Measurements from ENCODE around the gene C19orf67. TPM values are rescaled to one million over a fixed set of nuclear protein-coding genes. Genes with fewer than 3 reads are reported as not detected.
A peak's percentile ranks its signal among the peaks of the same experiment; 100 is the strongest.

Gene C19orf67
- total and polyA plus RNA-seq, 10 donors, result 4.9 TPM; not detected in 9

- Histone ChIP-seq H3K9me3 (no peaks in the 10 kb centered on the region), H3K4me1 (peaks cover 31 to 71% (median 50%) of the 10 kb centered on the region in 6 donors), H3K27ac (peak overlapping the region; percentile 49 to 92 (median 89)), H3K36me3 (no peaks in the 10 kb centered on the region), H3K4me3 (peak overlapping the region; percentile 54 to 75 (median 60)), H3K27me3 (replicated peaks in 1 of 7) (peaks cover 0 to 29% (median 0%) of the 10 kb centered on the region in 7 donors)
- 1 to 3% (median 2%) methylated on average over 35 to 44 of the region's 44 CpGs for WGBS, 5 donors
- peak; percentile 84 for DNase-seq
- TF ChIP-seq POLR2A (IDR thresholded peaks at IDR 0.05), result no peak
- no peak for TF ChIP-seq POLR2AphosphoS5 (IDR thresholded peaks at IDR 0.05)
- TF ChIP-seq CTCF (IDR thresholded peaks at IDR 0.05 in 8 of 11, conservative IDR thresholded peaks at IDR 0.05 in 3 of 11), result no peak
- intact Hi-C loops (cut with DNase I; ENCODE audit: low total_unique reads), result loop anchor here (5.0 kb wide), 1 partner anchor 192 kb away; no protein-coding TSS in a partner anchor
Measured at GRCh38 chr19:14073925-14074838, 11.4 kb downstream of the C19orf67 start.

GRCh38 chr19:14073261-14073924 is 12.2 kb downstream of the C19orf67 start:
- Histone ChIP-seq H3K4me1 (peaks cover 31 to 63% (median 46%) of the 10 kb centered on the region in 6 donors), H3K36me3 (no peaks in the 10 kb centered on the region), H3K4me3 (peak overlapping the region; percentile 54 to 75 (median 60)), H3K27ac (peak overlapping the region; percentile 49 to 92 (median 89)), H3K9me3 (no peaks in the 10 kb centered on the region), H3K27me3 (replicated peaks in 1 of 7) (peaks cover 0 to 29% (median 0%) of the 10 kb centered on the region in 7 donors)
- intact Hi-C loops (cut with DNase I; ENCODE audit: low total_unique reads), result loop anchor here (5.0 kb wide), 1 partner anchor 191 kb away; no protein-coding TSS in a partner anchor
- DNase-seq, result peak; percentile 95
- peak; percentile 38 to 73 (median 64) for TF ChIP-seq POLR2AphosphoS5 (IDR thresholded peaks at IDR 0.05)
- peak in 7 of 11 experiments; percentile 2 to 68 (median 34) for TF ChIP-seq CTCF (IDR thresholded peaks at IDR 0.05 in 8 of 11, conservative IDR thresholded peaks at IDR 0.05 in 3 of 11)
- no peak for TF ChIP-seq POLR2A (IDR thresholded peaks at IDR 0.05)
- WGBS, 5 donors, result 0 to 1% (median 0%) methylated on average over 27 to 106 of the region's 106 CpGs

GRCh38 chr19:14072535-14073260 is 12.9 kb downstream of the C19orf67 start, which contains the start of gene MISP3:
TSS of gene MISP3 (plus strand) at chr19:14072786. CDS start at chr19:14073310, 524 bp downstream.
- Histone ChIP-seq H3K4me3 (peak within 1 kb of the TSS; percentile 54 to 75 (median 60)), H3K27ac (peak within 1 kb of the TSS; percentile 49 to 92 (median 89)), H3K4me1 (peaks cover 31 to 56% (median 44%) of the 10 kb centered on the region in 6 donors), H3K9me3 (no peaks in the 10 kb centered on the region), H3K27me3 (replicated peaks in 1 of 7) (peaks cover 0 to 29% (median 0%) of the 10 kb centered on the region in 7 donors), H3K36me3 (no peaks in the 10 kb centered on the region)
- TF ChIP-seq POLR2A (IDR thresholded peaks at IDR 0.05), result no peak
- TF ChIP-seq CTCF (IDR thresholded peaks at IDR 0.05 in 8 of 11, conservative IDR thresholded peaks at IDR 0.05 in 3 of 11), result peak in 1 of 11 experiments; percentile 6
- TF ChIP-seq POLR2AphosphoS5 (IDR thresholded peaks at IDR 0.05), result no peak
- intact Hi-C loops (cut with DNase I; ENCODE audit: low total_unique reads), result loop anchor here (5.0 kb wide), 1 partner anchor 190 kb away; no protein-coding TSS in a partner anchor
- DNase-seq, result peak; percentile 86
- WGBS, 5 donors, result 1% methylated on average over 13 to 51 of the region's 51 CpGs

Measured in spleen (tissue), 11 donors.